Activated CD4-positive, alpha-beta T cell treated with anti-CD3 and anti-CD28 coated beads, Interleukin-2, amount 50 U/mL, for 24 hours (primary cell): ENCODE results near the gene MAP1LC3B2.

Source experiments
- DNase-seq, 2 donors: peaks; one replicate each; pipeline ENCODE4 v3.0.0-alpha.2; 2020; ENCODE audit warnings: low read depth in 1 of 2, low spot score in 1 of 2

The MAP1LC3B2 gene

GRCh38 chr12:116559162-116559935 is at the start of gene MAP1LC3B2:
TSS of gene MAP1LC3B2 (plus strand) at chr12:116559381. CDS start at chr12:116575943, 16,562 bp downstream.
- DNase-seq, result peak; percentile 19 to 55

DNA sequence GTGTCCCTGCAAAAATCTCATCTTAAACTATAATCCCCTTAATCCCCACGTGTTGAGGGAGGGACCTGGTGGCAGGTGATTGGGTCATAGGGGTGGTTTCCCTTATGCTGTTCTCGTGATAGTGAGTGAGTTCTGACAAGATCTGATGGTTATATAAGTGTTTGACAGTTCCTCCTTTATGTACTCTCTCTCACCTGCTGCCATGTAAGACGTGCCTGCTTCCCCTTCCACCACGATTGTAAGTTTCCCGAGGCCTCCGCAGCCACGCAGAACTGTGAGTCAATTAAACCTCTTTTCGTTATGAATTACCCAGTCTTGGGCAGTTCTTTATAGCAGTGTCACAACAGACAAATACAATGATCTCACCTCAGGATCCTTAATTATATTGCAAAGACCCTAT is 45.2 kb upstream of the MAP1LC3B2 start:
- no peak for DNase-seq

GRCh38 chr12:116515684-116516083 is 43.5 kb upstream of the MAP1LC3B2 start:
- no peak for DNase-seq

DNA sequence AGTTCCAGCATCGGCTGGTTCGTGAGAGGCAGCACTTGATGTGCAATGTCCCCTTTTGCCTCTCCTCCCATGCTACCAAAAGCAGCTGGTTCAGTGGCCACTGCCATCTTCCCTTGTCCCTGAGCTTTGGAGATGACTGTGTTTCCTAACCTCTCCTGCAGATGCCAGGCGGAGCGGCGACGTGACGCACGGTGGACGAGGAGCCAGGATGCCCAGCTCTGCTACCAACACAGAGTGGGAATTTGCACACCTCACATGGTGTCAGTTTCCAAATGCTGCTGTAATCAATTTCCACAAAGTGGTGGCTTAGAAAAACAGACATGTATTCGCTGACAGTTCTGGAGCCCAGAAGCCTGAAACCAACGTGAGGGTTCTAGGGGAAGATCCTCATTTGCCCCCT is 42.5 kb upstream of the MAP1LC3B2 start:
- DNase-seq, result no peak

DNA sequence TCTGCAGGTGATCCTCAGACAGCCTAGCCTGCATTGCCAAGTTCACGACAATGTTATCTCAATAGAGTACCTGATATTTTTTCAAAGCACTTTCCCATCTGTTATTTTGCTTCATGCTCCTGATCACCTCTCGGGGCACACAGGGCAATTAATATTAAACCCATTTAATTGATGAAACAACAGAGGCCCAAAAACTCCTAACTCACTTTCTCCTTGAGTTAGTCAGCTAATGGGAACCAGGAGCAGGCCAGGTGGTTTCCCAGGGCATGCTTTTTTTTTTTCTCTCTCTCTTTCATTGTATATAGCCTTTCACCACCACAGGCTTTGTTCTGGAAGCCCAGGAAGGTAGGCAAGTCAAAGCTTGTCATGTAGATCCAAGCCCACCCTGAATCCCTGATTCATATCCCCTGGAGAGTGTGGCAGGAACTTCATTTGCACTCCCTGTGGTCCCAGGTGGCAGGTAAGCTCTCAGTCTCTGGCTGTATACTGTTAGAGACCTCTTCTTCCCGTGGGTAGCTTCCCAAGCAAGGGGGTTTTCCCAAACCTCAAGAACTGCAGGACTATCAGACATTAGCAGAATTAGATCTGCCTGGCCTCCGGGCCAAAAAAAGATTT is 41.6 kb upstream of the MAP1LC3B2 start:
- DNase-seq, result no peak

GRCh38 chr12:116520225-116520760 is 38.9 kb upstream of the MAP1LC3B2 start:
- no peak for DNase-seq

- DNase-seq, result no peak
These were observed 38.2 kb upstream of the MAP1LC3B2 start for GRCh38 chr12:116520801-116521471.

DNA sequence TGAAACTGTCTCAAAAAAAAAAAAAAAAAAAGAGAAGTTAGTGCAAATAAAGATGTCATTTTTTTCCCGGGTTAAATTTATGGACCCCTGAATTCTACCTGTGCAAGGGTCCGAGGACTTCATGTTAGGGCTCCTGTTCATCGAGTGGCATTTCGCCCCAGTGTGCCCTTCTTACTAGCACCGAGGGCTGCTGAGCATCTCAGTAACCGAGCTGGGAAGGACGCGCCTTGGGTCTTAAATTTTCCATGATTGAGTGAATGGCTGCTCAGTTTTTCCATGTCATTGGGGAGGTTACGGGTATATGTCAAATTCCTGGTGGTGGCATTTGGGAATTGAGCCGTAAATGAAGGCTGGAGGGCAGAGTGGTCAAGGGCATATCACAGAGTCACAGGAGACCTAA is 34.9 kb upstream of the MAP1LC3B2 start:
- DNase-seq, result no peak

DNA sequence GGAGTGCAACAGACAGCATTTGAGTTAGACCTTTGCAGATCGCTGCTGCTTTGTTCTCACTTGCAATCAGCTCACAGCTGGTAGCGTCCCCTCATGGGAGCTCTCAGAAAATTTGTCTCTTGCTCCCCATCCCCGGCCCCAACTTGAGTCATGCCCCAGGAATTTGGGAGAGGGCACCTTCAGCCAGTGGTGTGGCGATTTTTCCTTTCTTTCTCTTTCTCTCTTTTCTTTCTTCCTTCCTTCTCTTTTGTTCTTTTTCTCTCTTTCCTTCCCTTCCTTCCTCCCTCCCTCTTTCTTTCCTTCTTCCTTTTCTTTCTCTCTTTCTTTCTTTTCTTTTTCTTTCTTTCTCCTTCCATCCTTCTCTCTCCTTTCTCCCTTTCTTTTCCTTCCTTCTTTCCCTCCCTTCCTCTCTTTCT is 34.2 kb upstream of the MAP1LC3B2 start:
- DNase-seq, result no peak

GRCh38 chr12:116525418-116526001 is 33.7 kb upstream of the MAP1LC3B2 start:
- no peak for DNase-seq

DNA sequence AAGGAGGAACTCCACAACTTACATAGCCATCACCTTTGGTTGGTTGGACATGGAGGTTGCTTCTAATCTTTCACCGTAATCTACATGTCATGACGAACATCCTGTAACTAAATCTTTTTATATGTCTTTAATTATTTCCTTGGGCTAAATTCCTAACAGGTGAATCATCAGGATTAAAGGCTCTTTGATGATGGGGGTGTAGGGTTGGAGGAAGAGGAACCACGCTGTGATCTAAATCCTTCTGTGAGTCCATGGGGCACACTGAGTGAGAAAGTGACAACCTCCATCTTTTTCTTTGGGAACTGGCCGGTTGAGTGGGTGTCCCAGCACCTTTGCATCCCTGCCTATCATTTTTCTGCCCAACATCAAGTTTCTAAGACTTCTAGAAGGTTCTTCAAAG is 31.1 kb upstream of the MAP1LC3B2 start:
- no peak for DNase-seq

GRCh38 chr12:116528498-116528897 is 30.7 kb upstream of the MAP1LC3B2 start:
- no peak for DNase-seq

DNA sequence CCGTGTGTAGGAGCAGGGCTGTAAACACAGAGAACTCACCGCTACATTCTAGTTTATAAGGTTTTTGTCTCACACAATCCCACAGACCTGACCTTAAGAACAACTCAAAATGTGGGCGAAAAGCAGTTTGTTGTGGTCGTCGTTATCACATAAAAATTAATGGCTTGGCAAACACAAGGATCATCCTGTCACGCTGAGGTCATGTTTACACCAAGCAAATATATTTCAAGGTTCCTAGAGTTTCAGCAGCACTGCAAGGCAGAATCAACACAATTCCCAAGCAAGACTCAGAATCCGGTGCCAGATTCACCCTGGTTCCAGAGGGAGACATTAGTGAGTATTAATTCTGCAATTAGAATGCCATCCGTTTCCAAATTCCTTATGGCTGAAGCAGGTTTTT is 30.1 kb upstream of the MAP1LC3B2 start:
- no peak for DNase-seq

- DNase-seq, result no peak
These were observed 29.5 kb upstream of the MAP1LC3B2 start for GRCh38 chr12:116529686-116530085.

DNA sequence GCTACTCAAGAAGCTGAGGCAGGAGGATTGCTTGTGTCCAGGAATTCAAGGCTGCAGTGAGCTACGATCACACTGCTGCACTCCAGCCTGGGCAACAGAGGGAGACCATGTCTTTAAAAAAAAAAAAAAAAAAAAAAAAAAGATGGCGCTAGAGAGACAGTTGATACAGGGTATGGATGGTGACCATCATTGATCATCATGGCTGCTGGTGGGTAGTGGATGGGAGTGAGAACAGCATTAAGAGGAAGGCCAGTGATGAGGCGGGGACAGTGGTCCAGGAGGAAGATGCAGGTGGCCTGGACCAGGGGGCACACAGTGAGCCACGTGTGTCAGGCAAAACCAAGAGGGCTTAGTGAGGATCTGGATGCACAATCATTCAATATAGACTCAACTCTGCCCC is 26.8 kb upstream of the MAP1LC3B2 start:
- no peak for DNase-seq

- no peak for DNase-seq
These were observed 26.2 kb upstream of the MAP1LC3B2 start for GRCh38 chr12:116532986-116533342.

GRCh38 chr12:116533343-116534251 is 25.6 kb upstream of the MAP1LC3B2 start:
- peak; percentile 56 to 62 for DNase-seq

DNA sequence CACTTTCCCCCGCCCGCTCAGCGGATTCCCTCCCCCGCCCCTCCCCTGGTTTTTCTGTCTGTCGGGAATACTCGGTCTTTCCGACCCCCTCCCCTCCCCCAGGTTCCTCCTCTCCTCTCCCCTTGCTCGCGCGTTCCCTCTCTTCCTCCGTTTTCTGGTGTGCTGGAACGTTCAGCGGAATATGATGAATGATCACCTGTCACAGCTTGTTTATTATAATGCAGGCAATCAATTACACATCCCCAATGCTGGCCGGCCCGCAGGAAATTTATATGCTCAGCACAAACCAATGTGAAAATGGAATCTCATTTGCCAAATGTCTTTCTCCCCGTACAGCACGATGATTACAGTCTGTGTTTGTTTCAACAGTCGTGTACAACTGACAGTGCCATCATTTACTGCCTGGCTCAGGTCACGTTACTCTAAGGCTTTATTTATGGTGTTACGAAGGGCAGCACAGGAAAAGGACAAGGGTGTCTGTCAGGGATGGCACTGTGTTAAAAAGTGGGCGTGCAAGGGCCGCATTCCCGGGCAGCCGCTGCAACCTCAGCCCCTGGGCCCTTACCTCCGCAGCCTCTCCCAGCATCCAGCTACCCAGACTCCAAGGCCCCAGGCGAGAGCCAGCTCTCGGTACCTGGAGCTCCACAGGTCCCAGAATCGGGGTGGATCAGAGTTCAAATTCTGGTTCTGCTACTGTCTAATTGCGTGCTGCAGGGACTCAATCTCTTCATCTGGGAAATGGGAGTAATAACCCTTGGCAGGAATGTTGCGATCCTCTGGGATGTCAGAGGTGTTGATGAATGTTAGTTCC is 24.7 kb upstream of the MAP1LC3B2 start:
- DNase-seq, result no peak

- no peak for DNase-seq
These were observed 23.9 kb upstream of the MAP1LC3B2 start for GRCh38 chr12:116535241-116535640.
